ENCODE results near the gene FST. TPM values are rescaled to one million over a fixed set of nuclear protein-coding genes. Genes with fewer than 3 reads are reported as not detected.

FST gene
- polyA plus RNA-seq, 1 donor from 2014 or later = 1.3 TPM

GRCh38 chr5:53473633-53474032 lies 6.8 kb upstream of the FST start:
- TF ChIP-seq MXI1 (conservative IDR thresholded peaks at IDR 0.05; ENCODE audit: poor library complexity, severe bottlenecking) (no peak), SMC3 (conservative IDR thresholded peaks at IDR 0.05; ENCODE audit: poor library complexity) (no peak), TAF1 (IDR thresholded peaks at IDR 0.05; ENCODE audit: low read depth) (no peak), EZH2 (IDR thresholded peaks at IDR 0.05; ENCODE audit: borderline replicate concordance, insufficient read depth, low read length, poor library complexity, severe bottlenecking) (no peak), REST (IDR thresholded peaks at IDR 0.05; ENCODE audit: borderline replicate concordance) (no peak), EP300 (conservative IDR thresholded peaks at IDR 0.05; ENCODE audit: poor library complexity, severe bottlenecking) (no peak), CTCF (IDR thresholded peaks at IDR 0.05; ENCODE audit: poor library complexity, severe bottlenecking) (no peak), POLR2AphosphoS5 (IDR thresholded peaks at IDR 0.05) (no peak), RAD21 (conservative IDR thresholded peaks at IDR 0.05) (no peak)
- Histone ChIP-seq H3K79me2 (replicated peaks; ENCODE audit: insufficient read depth, low read length) (no peaks in the 10 kb centered on the region), H3K4me3 (ENCODE audit: low read length) (no peak overlapping the region), H3F3A (ENCODE audit: insufficient read depth, low read length, poor library complexity, severe bottlenecking) (no peaks in the 10 kb centered on the region), H3K27ac (ENCODE audit: low read length) (no peak overlapping the region), H2AFZ (ENCODE audit: low read depth, low read length) (no peak overlapping the region), H3K9ac (ENCODE audit: low read length) (no peak overlapping the region), H4K20me1 (ENCODE audit: insufficient read depth) (no peaks in the 10 kb centered on the region), H3K9me2 (ENCODE audit: insufficient read depth, low read length) (no peaks in the 10 kb centered on the region), H3K9me3 (ENCODE audit: low read length) (no peaks in the 10 kb centered on the region), H3K4me2 (ENCODE audit: low read length) (no peak overlapping the region), H3K27me3 (ENCODE audit: insufficient read depth, low read depth, low read length) (peaks cover 8% of the 10 kb centered on the region), H3K36me3 (ENCODE audit: insufficient read depth, low read length) (no peaks in the 10 kb centered on the region)

- Histone ChIP-seq H3K4me3 (ENCODE audit: low read length) (no peak overlapping the region), H3K9me2 (ENCODE audit: insufficient read depth, low read length) (no peaks in the 10 kb centered on the region), H4K20me1 (ENCODE audit: insufficient read depth) (no peaks in the 10 kb centered on the region), H3K27ac (ENCODE audit: low read length) (no peak overlapping the region), H3K79me2 (replicated peaks; ENCODE audit: insufficient read depth, low read length) (no peaks in the 10 kb centered on the region), H3K27me3 (ENCODE audit: insufficient read depth, low read depth, low read length) (peaks cover 24% of the 10 kb centered on the region), H2AFZ (ENCODE audit: low read depth, low read length) (no peak overlapping the region), H3K36me3 (ENCODE audit: insufficient read depth, low read length) (no peaks in the 10 kb centered on the region), H3K9ac (ENCODE audit: low read length) (no peak overlapping the region), H3F3A (ENCODE audit: insufficient read depth, low read length, poor library complexity, severe bottlenecking) (no peaks in the 10 kb centered on the region), H3K4me2 (ENCODE audit: low read length) (no peak overlapping the region), H3K9me3 (ENCODE audit: low read length) (no peaks in the 10 kb centered on the region)
- no peak for TF ChIP-seq CTCF (IDR thresholded peaks at IDR 0.05; ENCODE audit: poor library complexity, severe bottlenecking)
- no peak for TF ChIP-seq TAF1 (IDR thresholded peaks at IDR 0.05; ENCODE audit: low read depth)
- TF ChIP-seq SMC3 (conservative IDR thresholded peaks at IDR 0.05; ENCODE audit: poor library complexity) = no peak
- no peak for TF ChIP-seq RAD21 (conservative IDR thresholded peaks at IDR 0.05)
- no peak for TF ChIP-seq EZH2 (IDR thresholded peaks at IDR 0.05; ENCODE audit: borderline replicate concordance, insufficient read depth, low read length, poor library complexity, severe bottlenecking)
- TF ChIP-seq POLR2AphosphoS5 (IDR thresholded peaks at IDR 0.05) = no peak
- no peak for TF ChIP-seq MXI1 (conservative IDR thresholded peaks at IDR 0.05; ENCODE audit: poor library complexity, severe bottlenecking)
- TF ChIP-seq REST (IDR thresholded peaks at IDR 0.05; ENCODE audit: borderline replicate concordance) = no peak
- no peak for TF ChIP-seq EP300 (conservative IDR thresholded peaks at IDR 0.05; ENCODE audit: poor library complexity, severe bottlenecking)
These were observed 5.1 kb upstream of the FST start for GRCh38 chr5:53475320-53475719.

Data from neural cell (in vitro differentiated cells).